SK-N-SH (cell line): ENCODE results near the gene CELSR1. TPM values are rescaled to one million over a fixed set of nuclear protein-coding genes. Genes with fewer than 3 reads are reported as not detected.

Experiments used
- CTCF ChIA-PET: fragments of 300-600, 350-600 bp; formaldehyde crosslinking; extraction: SDS; loops from one replicate; lab custom pipeline; 2021; lab: Yijun Ruan, JAX
- POLR2A ChIA-PET: fragments of 350-600 bp; sonication (Branson Sonifier 250); formaldehyde crosslinking; extraction: SDS; loops from one replicate; lab custom pipeline; 2020; ENCODE audit warnings: antibody characterized with exemption, inconsistent platforms; lab: Yijun Ruan, JAX
- DNase-seq: peaks from one replicate; pipeline ENCODE4 v3.0.0; 2012
- H2AFZ ChIP-seq: fragments of 200-600 bp; sonication (generic); 2 replicates; pipeline ENCODE4 v1.8.1; 2016; ENCODE audit warnings: antibody characterized with exemption, mild to moderate bottlenecking, low read depth
- H3F3A ChIP-seq: fragments of 200-600 bp; sonication (generic); replicated peaks from 2 replicates; pipeline ENCODE3; 2016; ENCODE audit warnings: antibody characterized with exemption, mild to moderate bottlenecking; ENCODE audit not compliant: insufficient read depth
- H3K27ac ChIP-seq, 2 experiments: fragments of 200-500 bp in 1 of 2; fragments of 200-600 bp in 1 of 2; sonication (Bioruptor generic) in 1 of 2; sonication (generic), shearing (Covaris generic) in 1 of 2; 2 replicates each; pipeline versions ENCODE4 v1.5.1 to v1.6.1; 2014 to 2016; ENCODE audit warnings: low read depth in 2 of 2, inconsistent platforms in 1 of 2, low read length in 1 of 2, mild to moderate bottlenecking in 1 of 2, mixed read lengths in 1 of 2
- H3K27me3 ChIP-seq: fragments of 200-600 bp; sonication (generic), shearing (Covaris generic); 2 replicates; pipeline ENCODE4 v1.6.1; 2016; ENCODE audit warnings: mixed run types; ENCODE audit not compliant: insufficient read depth
- H3K36me3 ChIP-seq, 2 experiments: fragments of 200-500 bp in 1 of 2; fragments of 200-600 bp in 1 of 2; sonication (Bioruptor generic) in 1 of 2; sonication (generic) in 1 of 2; replicated peaks in 1 of 2; 2 replicates each; pipeline versions ENCODE3 to v1.5.1; 2014 to 2016; ENCODE audit warnings: low read length in 1 of 2, mild to moderate bottlenecking in 1 of 2; ENCODE audit not compliant: insufficient read depth in 2 of 2, control insufficient read depth in 1 of 2
- H3K4me1 ChIP-seq, 2 experiments: fragments of 200-500 bp in 1 of 2; fragments of 200-600 bp in 1 of 2; sonication (Bioruptor generic) in 1 of 2; sonication (generic), shearing (Covaris generic) in 1 of 2; 2 replicates each; pipeline versions ENCODE4 v1.5.1 to v1.6.1; 2014 to 2016; ENCODE audit warnings: low read depth in 1 of 2, low read length in 1 of 2, mixed run types in 1 of 2; ENCODE audit not compliant: insufficient read depth in 2 of 2, control insufficient read depth in 1 of 2
- H3K4me2 ChIP-seq: fragments of 200-600 bp; sonication (generic), shearing (Covaris generic); 2 replicates; pipeline ENCODE4 v1.6.1; 2017; ENCODE audit warnings: mixed run types
- H3K4me3 ChIP-seq, 2 experiments: fragments of 200-500 bp in 1 of 2; fragments of 200-600 bp in 1 of 2; sonication (Bioruptor generic) in 1 of 2; sonication (generic), shearing (Covaris generic) in 1 of 2; 2 replicates each; pipeline versions ENCODE4 v1.5.1 to v1.8.1; 2014 to 2016; ENCODE audit warnings: low read depth in 2 of 2, inconsistent platforms in 1 of 2, low read length in 1 of 2, mild to moderate bottlenecking in 1 of 2, mixed read lengths in 1 of 2, moderate library complexity in 1 of 2
- H3K79me2 ChIP-seq: fragments of 200-600 bp; sonication (generic); 2 replicates; pipeline ENCODE4 v1.8.1; 2017; ENCODE audit warnings: mild to moderate bottlenecking; ENCODE audit not compliant: insufficient read depth
- H3K9ac ChIP-seq: fragments of 200-600 bp; sonication (generic); 2 replicates; pipeline ENCODE4 v1.6.1; 2017; ENCODE audit warnings: mixed run types
- H3K9me2 ChIP-seq: fragments of 200-600 bp; sonication (generic); 2 replicates; pipeline ENCODE4 v1.6.1; 2017; ENCODE audit warnings: mixed run types
- H3K9me3 ChIP-seq: fragments of 200-600 bp; sonication (generic); 2 replicates; pipeline ENCODE4 v1.6.1; 2017; ENCODE audit warnings: mixed run types, mild to moderate bottlenecking, moderate library complexity
- H4K20me1 ChIP-seq: fragments of 200-600 bp; sonication (generic); 2 replicates; pipeline ENCODE4 v1.6.1; 2017; ENCODE audit warnings: mild to moderate bottlenecking, mixed run types; ENCODE audit not compliant: insufficient read depth
- ELF1 ChIP-seq: IDR thresholded peaks from 2 replicates; pipeline ENCODE4 v1.4.0; 2012
- EZH2phosphoT487 ChIP-seq: fragments of 200-600 bp; sonication (generic); IDR thresholded peaks from 2 replicates; pipeline ENCODE4 v1.6.1; 2017; ENCODE audit warnings: low read depth, mixed run types, mild to moderate bottlenecking, antibody characterized with exemption, moderate library complexity, borderline replicate concordance
- FOSL2 ChIP-seq: IDR thresholded peaks from 2 replicates; pipeline ENCODE4 v1.4.0; 2012; ENCODE audit warnings: low read depth, mild to moderate bottlenecking, moderate library complexity, borderline replicate concordance
- GATA2 ChIP-seq: sonication (generic); formaldehyde crosslinking; IDR thresholded peaks from 2 replicates; pipeline ENCODE4 v1.5.0; 2020; ENCODE audit warnings: mild to moderate bottlenecking, missing genetic modification reagents
- PBX3 ChIP-seq: IDR thresholded peaks from 2 replicates; pipeline ENCODE4; 2012
- RAD21 ChIP-seq: IDR thresholded peaks from 2 replicates; pipeline ENCODE4 v1.6.1; 2012; ENCODE audit warnings: mild to moderate bottlenecking, low read length
- REST ChIP-seq: IDR thresholded peaks from 2 replicates; pipeline ENCODE4 v1.6.1; 2012; ENCODE audit warnings: mild to moderate bottlenecking, low read depth, low read length, moderate library complexity
- TEAD4 ChIP-seq: IDR thresholded peaks from 2 replicates; pipeline ENCODE4 v1.4.0; 2012; ENCODE audit warnings: mild to moderate bottlenecking, borderline replicate concordance; ENCODE audit not compliant: insufficient read depth
- whole genome bisulfite sequencing: methylation state at CpG from one replicate; pipeline ENCODE4 v1.1.6; 2017; ENCODE audit warnings: low lambda C conversion rate; 5-methylcytosine and 5-hydroxymethylcytosine counted together
- polyA plus RNA-seq, 3 experiments: library from polyadenylated mRNA; depleted of rRNA; stranded (reverse); fragments of >200 nt; gene quantifications; 2 replicates each; pipeline ENCODE4 v1.2.3, GENCODE V29; 2012

The CELSR1 gene
- polyA plus RNA-seq, 1 of the 3 experiments (the other 2 are of a cell fraction) = 5.0 TPM

- 95% methylated on average over 13 of the region's 14 CpGs for WGBS
- no peak overlapping the region for H3K9ac ChIP-seq
These were observed 217.2 kb downstream of the CELSR1 start for GRCh38 chr22:46320166-46320710.

More at GRCh38 chr22:46320166-46320710, 217.2 kb downstream of the CELSR1 start:
- H3K4me3 ChIP-seq = no peak overlapping the region
- peaks cover 10 to 14% of the 10 kb centered on the region in 2 experiments for H3K36me3 ChIP-seq
- H3K27me3 ChIP-seq = no peaks in the 10 kb centered on the region
- H3F3A ChIP-seq = peaks cover 5% of the 10 kb centered on the region
- H3K9me3 ChIP-seq = no peaks in the 10 kb centered on the region
- H4K20me1 ChIP-seq = no peaks in the 10 kb centered on the region
- DNase-seq = no peak
- H2AFZ ChIP-seq = no peak overlapping the region
- CTCF ChIA-PET = interaction anchor here (0.8 to 1.4 kb wide), 3 partner anchors 198 to 326 kb away, joined by 3 to 5 read pairs (median 4); no protein-coding TSS in a partner anchor
- H3K27ac ChIP-seq = no peak overlapping the region
- no peak for TF ChIP-seq RAD21
- TF ChIP-seq PBX3 = no peak
- no peak for TF ChIP-seq TEAD4
- TF ChIP-seq EZH2phosphoT487 = no peak
- TF ChIP-seq GATA2 = no peak
- TF ChIP-seq ELF1 = no peak
- no peak for TF ChIP-seq REST
- no peak for TF ChIP-seq FOSL2
- TF ChIP-seq, all 33 proteins: peak for 0
- Histone ChIP-seq H3K79me2 (peaks cover 49% of the 10 kb centered on the region), H3K4me1 (no peaks in the 10 kb centered on the region), H3K9me2 (no peaks in the 10 kb centered on the region), H3K4me2 (no peak overlapping the region)
- POLR2A ChIA-PET = no interaction called here
